Stimulated activated naive B cell treated with anti-CD40 and anti-IgM and Interleukin-4, amounts not matched to agents 10 μg/mL and 1 μg/mL and 100 μg/mL, for 72 hours (primary cell): ENCODE results near the gene MOXD1.
"Not testable (repeated sequence)": the region's sequence is repeated elsewhere in the genome, so short reads cannot be mapped to it uniquely, and the experiment has no call there.

Source experiments
- ATAC-seq, 2 donors: fragments of 150-1000 bp; cut with Tn5 transposase; replicated peaks; 2 replicates each; pipeline ENCODE4 v1.10.0; 2021; ENCODE audit warnings: moderate library complexity in 1 of 2
- DNase-seq: peaks from one replicate; pipeline ENCODE4 v3.0.0; 2021
- H3K27ac Mint-ChIP-seq: one replicate; pipeline ENCODE4 v1.8.0; 2022; ENCODE audit warnings: mild to moderate bottlenecking, mixed read lengths
- H3K27me3 Mint-ChIP-seq, 2 donors: one replicate each; pipeline ENCODE4 v1.8.0; 2022; ENCODE audit warnings: mixed read lengths in 2 of 2
- H3K36me3 Mint-ChIP-seq, 2 donors: one replicate each; pipeline ENCODE4 v1.8.0; 2022; ENCODE audit warnings: mixed read lengths in 2 of 2, mild to moderate bottlenecking in 1 of 2
- H3K4me1 Mint-ChIP-seq, 2 donors: one replicate each; pipeline ENCODE4 v1.8.0; 2022; ENCODE audit warnings: mixed read lengths in 2 of 2, mild to moderate bottlenecking in 1 of 2
- H3K4me3 Mint-ChIP-seq, 2 donors: one replicate each; pipeline ENCODE4 v1.8.0; 2022; ENCODE audit warnings: mild to moderate bottlenecking in 2 of 2, mixed read lengths in 2 of 2, moderate library complexity in 1 of 2
- H3K9me3 Mint-ChIP-seq, 2 donors: one replicate each; pipeline ENCODE4 v1.8.0; 2022; ENCODE audit warnings: mixed read lengths in 2 of 2, mild to moderate bottlenecking in 1 of 2

The MOXD1 gene

DNA sequence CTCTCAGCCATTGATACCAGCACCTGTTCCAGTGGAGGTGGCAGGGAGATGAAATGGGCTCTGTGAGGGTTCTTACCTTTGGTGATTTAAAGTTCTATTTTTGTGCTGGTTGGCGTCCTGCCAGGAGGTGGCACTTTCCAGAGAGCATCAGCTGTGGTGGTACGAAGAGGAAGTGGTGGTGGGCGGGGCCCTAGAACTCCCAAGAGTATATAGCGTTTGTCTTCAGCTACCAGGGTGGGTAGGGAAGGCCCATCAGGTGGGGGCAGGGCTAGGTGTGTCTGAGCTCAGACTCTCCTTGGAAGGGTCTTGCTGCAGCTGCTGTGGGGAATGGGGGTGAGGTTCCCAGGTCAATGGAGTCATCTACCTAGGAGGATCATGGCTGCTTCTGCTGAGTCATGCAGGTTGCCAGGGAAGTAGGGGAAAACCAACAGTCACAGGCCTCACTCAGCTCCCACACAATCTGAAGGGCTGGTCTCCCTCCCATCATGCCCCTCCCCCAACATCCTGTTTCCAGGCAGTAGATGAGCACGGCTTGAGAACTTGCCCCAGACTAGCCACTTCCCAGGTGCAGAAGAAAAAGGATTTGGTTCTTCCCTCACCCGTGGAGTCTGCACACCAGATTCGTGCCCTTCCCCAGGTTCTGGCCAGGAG is 46.6 kb downstream of the MOXD1 start:
- DNase-seq (peak; percentile 87), ATAC-seq (peak; percentile 92 to 93)
- Mint-ChIP-seq H3K36me3 (peaks cover 35 to 38% of the 10 kb centered on the region in 2 donors), H3K27me3 (no peaks in the 10 kb centered on the region), H3K9me3 (peaks cover 20 to 25% of the 10 kb centered on the region in 2 donors), H3K27ac (peak overlapping the region; percentile 97), H3K4me1 (peaks cover 42 to 68% of the 10 kb centered on the region in 2 donors), H3K4me3 (peak overlapping the region; percentile 73)

DNA sequence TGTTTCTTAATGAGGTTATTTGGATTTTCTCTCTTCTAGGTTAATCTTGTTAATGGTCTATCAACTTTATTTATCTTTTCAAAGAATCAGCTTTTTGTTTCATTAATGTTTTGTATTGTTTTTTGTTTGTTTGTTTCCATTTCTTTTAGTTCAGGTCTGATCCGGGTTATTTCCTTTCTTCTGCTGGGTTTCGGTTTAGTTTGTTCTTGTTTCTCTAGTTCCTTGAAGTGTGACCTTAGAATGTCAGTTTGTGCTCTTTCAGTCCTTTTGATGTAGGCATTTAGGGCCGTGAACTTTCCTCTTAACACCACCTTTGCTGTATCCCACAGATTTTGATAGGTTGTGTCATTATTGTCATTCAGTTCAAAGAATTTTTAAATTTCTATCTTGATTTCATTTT is 49.3 kb downstream of the MOXD1 start:
- ATAC-seq, DNase-seq, H3K27me3 Mint-ChIP-seq: not testable (repeated sequence)
- Mint-ChIP-seq H3K27ac (peak overlapping the region; percentile 80), H3K9me3 (peaks cover 21 to 23% of the 10 kb centered on the region in 2 donors), H3K4me1 (peaks cover 39 to 63% of the 10 kb centered on the region in 2 donors), H3K36me3 (peaks cover 33 to 36% of the 10 kb centered on the region in 2 donors), H3K4me3 (peak overlapping the region; percentile 47 to 60)

DNA sequence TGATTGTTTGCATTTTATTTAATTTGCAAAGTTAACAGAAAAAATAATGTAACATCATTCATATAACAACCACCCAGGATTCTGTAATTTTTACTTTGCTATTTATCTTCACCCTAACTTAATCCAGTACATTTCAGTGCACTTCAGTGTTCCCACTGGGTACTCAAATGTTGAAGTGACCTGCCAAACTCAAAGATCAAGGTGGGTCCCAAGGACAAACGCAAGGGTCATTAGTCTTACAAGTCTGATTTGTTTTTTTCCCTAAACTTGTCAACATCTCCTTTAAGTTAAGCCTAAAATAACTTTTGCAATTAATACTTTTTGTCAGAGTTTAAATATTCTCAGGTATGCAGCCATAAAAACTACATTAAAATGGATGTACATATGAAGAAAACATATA is 53.0 kb downstream of the MOXD1 start:
- no peak overlapping the region for H3K27ac Mint-ChIP-seq

DNA sequence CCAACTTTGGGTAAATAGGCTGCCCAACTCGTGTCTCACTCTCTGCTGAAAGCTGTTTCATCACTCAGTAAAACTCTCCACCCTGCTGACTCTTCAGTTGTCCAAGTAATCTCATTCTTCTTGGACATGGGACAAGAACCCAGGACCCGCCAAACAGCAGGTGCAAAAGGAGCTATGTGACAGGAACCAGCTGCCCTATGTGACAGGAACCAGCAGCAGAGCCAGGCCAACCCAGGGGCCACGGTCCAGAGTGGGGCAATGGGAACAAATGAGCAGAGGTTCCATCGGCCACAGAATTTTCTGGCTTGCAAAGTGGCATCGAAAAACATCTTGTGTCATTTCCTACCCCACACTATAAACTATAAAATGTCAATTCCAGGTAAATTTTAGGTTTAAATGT is 56.5 kb downstream of the MOXD1 start:
- H3K36me3 Mint-ChIP-seq: peaks cover 5 to 23% of the 10 kb centered on the region in 2 donors
- H3K4me1 Mint-ChIP-seq: peaks cover 0 to 1% of the 10 kb centered on the region in 2 donors
- ATAC-seq (no peak), DNase-seq (no peak)
- H3K4me3 Mint-ChIP-seq: no peak overlapping the region
- no peaks in the 10 kb centered on the region for H3K27me3 Mint-ChIP-seq
- no peak overlapping the region for H3K27ac Mint-ChIP-seq
- H3K9me3 Mint-ChIP-seq: peaks cover 8 to 11% of the 10 kb centered on the region in 2 donors

More for the DNA sequence above, 53.0 kb downstream of the MOXD1 start:
- Mint-ChIP-seq H3K9me3 (peaks cover 9 to 17% of the 10 kb centered on the region in 2 donors), H3K4me1 (peaks cover 17 to 33% of the 10 kb centered on the region in 2 donors), H3K4me3 (no peak overlapping the region), H3K27me3 (no peaks in the 10 kb centered on the region), H3K36me3 (peaks cover 12 to 17% of the 10 kb centered on the region in 2 donors)
- ATAC-seq (no peak), DNase-seq (no peak)

DNA sequence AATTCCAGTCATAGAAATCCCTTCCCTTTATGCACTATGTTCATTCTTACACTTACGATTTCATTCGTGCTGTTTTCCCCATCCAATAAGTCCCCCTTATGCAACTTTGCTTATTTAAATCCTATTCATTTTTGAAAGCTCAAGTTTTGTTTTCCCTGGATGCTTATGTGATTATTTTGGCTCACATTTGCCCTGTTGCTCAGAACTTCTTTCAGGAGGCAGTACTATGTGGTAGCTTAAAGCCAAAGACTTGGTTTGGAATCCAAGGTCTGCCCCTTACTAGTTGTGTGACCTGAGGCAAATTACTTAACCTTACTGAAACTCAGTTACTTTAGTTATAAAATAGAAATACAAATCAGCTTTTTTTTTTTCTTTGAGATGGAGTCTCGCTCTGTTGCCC is 59.6 kb downstream of the MOXD1 start:
- DNase-seq (no peak), ATAC-seq (no peak)
- Mint-ChIP-seq H3K27me3 (no peaks in the 10 kb centered on the region), H3K4me1 (peaks cover 1 to 6% of the 10 kb centered on the region in 2 donors), H3K4me3 (no peak overlapping the region), H3K9me3 (peaks cover 7 to 8% of the 10 kb centered on the region in 2 donors), H3K36me3 (peaks cover 3 to 20% of the 10 kb centered on the region in 2 donors), H3K27ac (no peak overlapping the region)

DNA sequence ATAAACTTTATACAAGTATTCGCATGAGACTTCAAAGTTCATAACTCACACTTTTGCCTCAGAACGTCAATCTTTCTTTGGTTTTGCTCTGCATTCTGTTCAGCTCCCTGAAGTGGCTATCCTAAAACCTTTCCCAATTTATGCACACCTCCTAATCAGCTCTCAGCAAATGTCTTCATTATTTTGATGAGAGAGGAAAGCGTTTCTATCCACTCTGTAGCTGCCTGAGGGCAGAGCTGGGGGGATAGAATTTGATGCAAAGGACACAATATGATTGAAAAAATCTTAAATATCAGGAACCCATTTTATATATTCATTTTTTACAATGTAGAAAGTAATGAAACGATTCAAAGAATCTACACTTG is 66.8 kb downstream of the MOXD1 start:
- Mint-ChIP-seq H3K4me3 (no peak overlapping the region), H3K4me1 (peaks cover 6 to 7% of the 10 kb centered on the region in 2 donors), H3K27ac (no peak overlapping the region), H3K36me3 (peaks cover 0 to 2% of the 10 kb centered on the region in 2 donors), H3K27me3 (no peaks in the 10 kb centered on the region), H3K9me3 (no peaks in the 10 kb centered on the region)
- no peak for ATAC-seq
- no peak for DNase-seq

DNA sequence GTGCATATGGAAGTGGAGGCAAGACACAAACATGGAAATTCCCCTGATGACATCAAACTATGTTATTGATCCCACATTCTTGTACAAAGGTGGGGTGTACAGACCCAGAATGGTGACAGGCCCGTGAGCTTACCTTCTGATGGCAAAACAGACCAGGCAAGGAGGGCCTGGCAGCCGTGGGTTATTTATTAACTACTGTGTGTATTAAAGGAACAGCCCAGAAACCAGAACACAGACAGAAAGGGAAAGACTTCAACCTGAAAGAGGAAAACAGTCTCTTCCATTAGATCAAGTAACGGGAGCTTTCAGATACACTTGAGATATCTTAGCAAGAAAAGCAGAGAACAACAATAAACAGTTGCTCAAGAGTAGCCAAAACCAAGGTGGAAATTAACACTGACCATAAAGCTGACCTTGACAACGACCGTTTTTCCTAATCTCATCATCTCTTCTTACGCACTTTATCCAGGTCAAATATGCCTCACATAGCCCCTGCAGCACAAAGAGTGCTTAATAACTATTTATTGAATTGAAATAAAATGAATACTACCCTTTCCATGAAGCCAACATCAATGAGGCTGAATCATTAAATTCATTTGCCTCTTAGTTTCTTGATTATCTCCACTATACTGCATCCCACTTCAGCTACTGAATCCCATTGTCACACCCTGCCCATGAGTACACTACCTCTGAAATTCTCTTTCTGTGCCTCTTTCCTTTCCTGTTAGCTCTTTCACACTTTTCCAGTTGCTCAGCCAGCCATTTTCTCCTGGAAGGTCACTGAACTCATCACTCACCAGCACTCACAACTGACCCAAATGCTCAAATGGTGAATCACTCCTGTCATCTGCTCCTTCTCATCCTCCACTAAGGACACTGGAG is 67.4 kb downstream of the MOXD1 start:
- peaks cover 4 to 5% of the 10 kb centered on the region in 2 donors for H3K36me3 Mint-ChIP-seq
- no peak overlapping the region for H3K27ac Mint-ChIP-seq
- ATAC-seq (no peak), DNase-seq (no peak)
- H3K9me3 Mint-ChIP-seq: no peaks in the 10 kb centered on the region
- peaks cover 6 to 7% of the 10 kb centered on the region in 2 donors for H3K4me1 Mint-ChIP-seq
- no peak overlapping the region for H3K4me3 Mint-ChIP-seq
- no peaks in the 10 kb centered on the region for H3K27me3 Mint-ChIP-seq

DNA sequence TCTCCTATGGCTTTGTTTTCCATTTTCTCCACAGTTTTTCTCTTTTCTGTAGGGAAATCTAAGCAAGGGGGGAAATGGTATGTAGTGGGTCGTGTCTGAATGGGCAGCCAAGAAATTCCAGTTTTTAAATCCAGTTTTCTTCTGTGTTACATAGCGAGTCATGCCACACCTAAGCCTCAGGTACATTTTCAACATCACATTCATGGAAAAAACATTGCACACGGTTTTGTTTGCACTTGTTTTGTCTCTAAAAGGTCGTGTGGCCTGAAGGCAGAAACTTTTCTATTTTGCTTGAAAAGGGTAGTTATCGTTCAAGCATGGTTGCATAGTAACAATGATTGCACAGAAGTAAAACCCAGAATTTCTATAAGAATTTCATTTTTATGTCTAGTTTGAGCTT is 70.5 kb downstream of the MOXD1 start:
- DNase-seq (no peak), ATAC-seq (no peak)
- Mint-ChIP-seq H3K27me3 (no peaks in the 10 kb centered on the region), H3K9me3 (no peaks in the 10 kb centered on the region), H3K4me1 (peaks cover 0 to 7% of the 10 kb centered on the region in 2 donors), H3K36me3 (peaks cover 4 to 5% of the 10 kb centered on the region in 2 donors), H3K4me3 (no peak overlapping the region), H3K27ac (no peak overlapping the region)

DNA sequence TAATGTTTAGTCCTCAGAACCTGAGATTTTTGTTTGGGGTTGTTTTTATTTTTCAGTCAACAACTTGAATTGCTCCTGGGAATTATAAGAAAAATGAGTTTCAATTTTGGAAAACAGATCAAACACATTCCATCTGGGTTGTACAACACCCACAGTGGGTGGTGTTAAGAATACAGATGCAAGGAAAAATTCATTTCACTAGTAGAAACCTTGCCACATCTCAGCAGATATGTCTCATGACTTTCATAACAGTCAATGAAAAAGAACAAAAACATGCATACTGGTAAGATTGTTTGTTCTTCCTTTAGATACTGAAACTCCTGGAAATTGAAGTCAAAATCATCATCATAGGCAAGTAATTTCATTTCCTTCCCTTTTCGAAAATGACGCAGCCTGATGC is 78.9 kb downstream of the MOXD1 start:
- H3K4me3 Mint-ChIP-seq: no peak overlapping the region
- H3K9me3 Mint-ChIP-seq: peaks cover 1 to 4% of the 10 kb centered on the region in 2 donors
- ATAC-seq: peak in 1 of 2 donors; percentile 55
- no peak for DNase-seq
- peaks cover 0 to 12% of the 10 kb centered on the region in 2 donors for H3K36me3 Mint-ChIP-seq
- peaks cover 3 to 7% of the 10 kb centered on the region in 2 donors for H3K4me1 Mint-ChIP-seq
- peak overlapping the region; percentile 47 for H3K27ac Mint-ChIP-seq
- no peaks in the 10 kb centered on the region for H3K27me3 Mint-ChIP-seq

DNA sequence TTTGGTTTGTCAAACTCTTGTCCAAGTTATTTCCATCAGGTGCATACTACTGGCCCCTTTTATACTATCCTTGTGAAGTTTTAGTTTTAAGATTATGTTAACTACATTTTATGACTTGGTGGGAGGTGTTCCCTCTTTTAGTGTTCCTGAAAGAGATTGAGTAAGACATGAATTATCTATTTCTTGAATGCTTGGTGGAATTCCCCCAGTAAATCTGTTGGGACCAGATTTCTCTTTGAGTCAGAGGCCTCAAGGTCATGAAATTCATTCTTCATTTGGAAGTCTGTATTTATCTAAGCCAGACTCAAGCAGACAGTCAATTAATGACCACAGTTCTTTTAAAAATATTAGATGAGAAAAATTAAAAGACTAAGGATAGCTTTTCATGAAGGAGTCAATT is 81.3 kb downstream of the MOXD1 start:
- H3K36me3 Mint-ChIP-seq: peaks cover 11 to 28% of the 10 kb centered on the region in 2 donors
- peaks cover 11 to 14% of the 10 kb centered on the region in 2 donors for H3K9me3 Mint-ChIP-seq
- H3K4me1 Mint-ChIP-seq: peaks cover 3 to 7% of the 10 kb centered on the region in 2 donors
- H3K27me3 Mint-ChIP-seq: no peaks in the 10 kb centered on the region
- DNase-seq (no peak), ATAC-seq (no peak)
- H3K4me3 Mint-ChIP-seq: no peak overlapping the region
- no peak overlapping the region for H3K27ac Mint-ChIP-seq

DNA sequence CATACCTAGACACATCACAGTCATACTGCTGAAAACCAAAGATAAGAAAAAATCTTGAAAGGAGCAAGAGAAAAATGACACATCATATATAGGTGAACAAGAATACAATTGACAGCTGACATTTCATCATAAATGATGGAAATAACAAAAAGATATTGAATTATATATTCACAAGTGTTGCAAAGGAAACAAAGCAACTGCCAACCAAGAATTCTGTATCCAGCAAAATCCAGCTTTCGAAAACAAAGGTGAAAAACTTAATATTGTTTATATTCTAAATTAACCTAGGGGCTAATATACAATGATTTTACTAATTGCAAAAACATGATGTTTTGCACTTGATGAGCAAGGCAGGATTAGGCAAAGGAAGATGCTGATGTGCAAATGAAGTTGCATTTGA is 84.3 kb downstream of the MOXD1 start:
- ATAC-seq (no peak), DNase-seq (no peak)
- Mint-ChIP-seq H3K27me3 (no peaks in the 10 kb centered on the region), H3K27ac (no peak overlapping the region), H3K4me3 (no peak overlapping the region), H3K4me1 (peaks cover 4 to 9% of the 10 kb centered on the region in 2 donors), H3K9me3 (peaks cover 19 to 21% of the 10 kb centered on the region in 2 donors), H3K36me3 (peaks cover 19 to 33% of the 10 kb centered on the region in 2 donors)

DNA sequence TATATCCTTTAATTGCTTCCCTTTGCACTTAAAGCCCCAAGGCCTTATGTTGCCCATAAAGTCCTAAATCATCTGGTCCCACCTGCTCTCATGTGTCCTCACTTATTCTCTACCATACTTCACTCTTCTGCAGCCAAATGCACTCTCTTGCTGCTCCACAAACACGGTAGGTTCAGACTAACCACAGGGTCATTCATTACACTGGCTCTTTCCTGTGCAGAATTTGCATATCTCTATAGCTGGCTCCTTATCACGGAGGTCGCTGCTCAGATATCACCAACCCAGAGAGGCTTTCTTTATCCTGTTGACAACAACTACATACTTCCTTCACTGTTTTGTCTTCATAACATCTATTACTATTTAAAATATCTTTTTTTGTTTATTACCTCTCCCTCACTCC is 86.8 kb downstream of the MOXD1 start:
- peaks cover 29 to 33% of the 10 kb centered on the region in 2 donors for H3K9me3 Mint-ChIP-seq
- ATAC-seq: no peak

DNA sequence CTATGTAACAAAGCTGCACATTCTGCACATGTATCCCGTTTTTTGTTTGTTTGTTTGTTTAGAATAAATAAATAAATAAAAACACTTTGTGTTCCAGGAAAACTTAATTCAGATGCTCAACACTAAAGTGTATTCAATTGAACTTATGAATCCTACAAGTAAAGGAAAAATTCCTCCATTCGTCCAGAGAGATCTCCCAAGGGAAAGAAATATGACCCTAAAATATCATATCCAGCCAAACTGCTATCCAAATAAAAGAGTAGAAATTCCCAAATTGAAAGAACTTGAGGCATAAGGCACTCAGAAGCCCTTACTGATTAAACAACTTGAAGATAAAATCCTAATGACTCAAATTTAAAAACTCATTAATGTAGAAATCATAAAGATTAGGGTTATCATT is 90.4 kb downstream of the MOXD1 start:
- Mint-ChIP-seq H3K27me3 (no peaks in the 10 kb centered on the region), H3K4me3 (no peak overlapping the region), H3K9me3 (peaks cover 39 to 50% of the 10 kb centered on the region in 2 donors), H3K27ac (no peak overlapping the region), H3K36me3 (peaks cover 37 to 61% of the 10 kb centered on the region in 2 donors), H3K4me1 (peaks cover 11 to 15% of the 10 kb centered on the region in 2 donors)
- DNase-seq: no peak
- no peak for ATAC-seq

More for the DNA sequence above, 86.8 kb downstream of the MOXD1 start:
- Mint-ChIP-seq H3K4me1 (peaks cover 9 to 15% of the 10 kb centered on the region in 2 donors), H3K36me3 (peaks cover 25 to 40% of the 10 kb centered on the region in 2 donors), H3K4me3 (no peak overlapping the region), H3K27me3 (no peaks in the 10 kb centered on the region), H3K27ac (no peak overlapping the region)
- no peak for DNase-seq

DNA sequence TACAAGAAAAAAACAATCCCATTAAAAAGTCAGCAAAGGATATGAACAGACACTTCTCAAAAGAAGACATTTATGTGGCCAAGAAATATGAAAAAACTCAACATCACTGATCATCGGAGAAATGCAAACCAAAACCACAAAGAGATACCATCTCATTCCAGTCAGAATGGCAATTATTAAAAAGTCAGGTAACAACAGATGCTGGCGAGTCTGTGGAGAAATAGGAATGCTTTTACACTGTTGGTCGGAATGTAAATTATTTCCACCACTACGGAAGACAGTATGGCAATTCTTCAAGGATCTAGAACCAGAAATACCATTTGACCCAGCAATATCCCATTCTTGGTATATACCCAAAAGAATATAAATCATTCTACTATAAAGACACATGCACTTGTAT is 91.1 kb downstream of the MOXD1 start:
- H3K4me3 Mint-ChIP-seq, H3K27me3 Mint-ChIP-seq, DNase-seq, ATAC-seq, H3K27ac Mint-ChIP-seq: not testable (repeated sequence)
- H3K36me3 Mint-ChIP-seq: peaks cover 38 to 63% of the 10 kb centered on the region in 2 donors
- H3K4me1 Mint-ChIP-seq: peaks cover 11 to 15% of the 10 kb centered on the region in 2 donors
- peaks cover 38 to 56% of the 10 kb centered on the region in 2 donors for H3K9me3 Mint-ChIP-seq
